Measurements from ENCODE around the gene RAD51D. TPM values are rescaled to one million over a fixed set of nuclear protein-coding genes. Genes with fewer than 3 reads are reported as not detected.

The RAD51D gene
- total RNA-seq, 2 donors from 2014 or later: 2.0 to 4.5 TPM

- Histone ChIP-seq H3K9me3 (no peaks in the 10 kb centered on the region), H3K4me1 (peaks cover 0 to 13% of the 10 kb centered on the region in 2 donors), H3K4me3 (no peak overlapping the region), H3K27ac (no peak overlapping the region), H3K27me3 (no peaks in the 10 kb centered on the region), H3K36me3 (no peaks in the 10 kb centered on the region)
- TF ChIP-seq, protein P1, sequence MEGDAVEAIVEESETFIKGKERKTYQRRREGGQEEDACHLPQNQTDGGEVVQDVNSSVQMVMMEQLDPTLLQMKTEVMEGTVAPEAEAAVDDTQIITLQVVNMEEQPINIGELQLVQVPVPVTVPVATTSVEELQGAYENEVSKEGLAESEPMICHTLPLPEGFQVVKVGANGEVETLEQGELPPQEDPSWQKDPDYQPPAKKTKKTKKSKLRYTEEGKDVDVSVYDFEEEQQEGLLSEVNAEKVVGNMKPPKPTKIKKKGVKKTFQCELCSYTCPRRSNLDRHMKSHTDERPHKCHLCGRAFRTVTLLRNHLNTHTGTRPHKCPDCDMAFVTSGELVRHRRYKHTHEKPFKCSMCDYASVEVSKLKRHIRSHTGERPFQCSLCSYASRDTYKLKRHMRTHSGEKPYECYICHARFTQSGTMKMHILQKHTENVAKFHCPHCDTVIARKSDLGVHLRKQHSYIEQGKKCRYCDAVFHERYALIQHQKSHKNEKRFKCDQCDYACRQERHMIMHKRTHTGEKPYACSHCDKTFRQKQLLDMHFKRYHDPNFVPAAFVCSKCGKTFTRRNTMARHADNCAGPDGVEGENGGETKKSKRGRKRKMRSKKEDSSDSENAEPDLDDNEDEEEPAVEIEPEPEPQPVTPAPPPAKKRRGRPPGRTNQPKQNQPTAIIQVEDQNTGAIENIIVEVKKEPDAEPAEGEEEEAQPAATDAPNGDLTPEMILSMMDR (IDR thresholded peaks at IDR 0.05): no peak
- DNase-seq (ENCODE audit: low spot score): no peak
Observed at GRCh38 chr17:35056013-35056412, 63.6 kb downstream of the RAD51D start.

DNA sequence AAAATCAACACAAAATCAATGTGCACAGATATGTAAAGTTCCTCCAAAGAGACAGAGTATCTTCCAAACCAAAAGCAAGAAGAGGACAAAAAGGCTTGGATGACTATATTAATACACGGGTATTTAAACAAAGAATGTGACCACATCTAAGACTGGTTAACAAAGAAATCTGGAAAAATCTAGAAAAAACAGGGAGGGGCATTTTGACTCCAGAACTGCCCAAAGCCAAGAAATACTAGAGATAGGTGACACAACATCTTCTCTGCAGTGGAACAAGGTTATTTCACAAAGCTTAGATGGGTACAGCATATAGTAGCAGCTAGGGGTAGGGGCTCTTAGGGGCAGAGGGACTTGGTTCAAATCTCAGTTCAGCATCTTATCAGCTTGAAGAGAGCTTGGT is 66.5 kb downstream of the RAD51D start:
- Histone ChIP-seq H3K27me3 (no peaks in the 10 kb centered on the region), H3K36me3 (no peaks in the 10 kb centered on the region), H3K4me1 (peaks cover 0 to 22% of the 10 kb centered on the region in 2 donors), H3K9me3 (no peaks in the 10 kb centered on the region), H3K4me3 (no peak overlapping the region), H3K27ac (no peak overlapping the region)
- DNase-seq (ENCODE audit: low spot score): no peak
- TF ChIP-seq, protein P1 (IDR thresholded peaks at IDR 0.05): no peak

DNA sequence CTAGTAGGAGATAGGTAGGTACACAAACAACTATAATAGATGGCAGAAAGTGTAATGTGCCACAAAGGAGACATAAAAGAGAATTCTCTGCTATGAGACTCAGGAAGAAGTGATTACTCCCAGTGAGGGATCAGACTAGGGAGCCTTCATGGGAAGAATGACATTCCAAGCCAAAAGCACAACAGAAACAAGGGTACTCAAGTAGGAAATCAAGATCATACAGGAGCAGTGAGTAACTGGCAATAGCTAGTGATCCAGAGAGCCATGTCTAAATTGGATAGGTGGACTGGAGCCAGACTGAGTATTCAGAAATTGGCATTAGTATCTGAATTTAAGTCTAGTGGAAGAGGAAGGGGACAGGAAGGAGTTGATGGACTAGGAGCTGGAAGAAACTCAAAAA is 66.9 kb downstream of the RAD51D start:
- no peak overlapping the region for H3K27ac ChIP-seq
- H3K4me3 ChIP-seq: no peak overlapping the region
- no peaks in the 10 kb centered on the region for H3K36me3 ChIP-seq
- TF ChIP-seq, protein P1 (IDR thresholded peaks at IDR 0.05): no peak
- H3K9me3 ChIP-seq: no peaks in the 10 kb centered on the region
- DNase-seq (ENCODE audit: low spot score): no peak
- no peaks in the 10 kb centered on the region for H3K27me3 ChIP-seq
- H3K4me1 ChIP-seq: peaks cover 0 to 22% of the 10 kb centered on the region in 2 donors

DNA sequence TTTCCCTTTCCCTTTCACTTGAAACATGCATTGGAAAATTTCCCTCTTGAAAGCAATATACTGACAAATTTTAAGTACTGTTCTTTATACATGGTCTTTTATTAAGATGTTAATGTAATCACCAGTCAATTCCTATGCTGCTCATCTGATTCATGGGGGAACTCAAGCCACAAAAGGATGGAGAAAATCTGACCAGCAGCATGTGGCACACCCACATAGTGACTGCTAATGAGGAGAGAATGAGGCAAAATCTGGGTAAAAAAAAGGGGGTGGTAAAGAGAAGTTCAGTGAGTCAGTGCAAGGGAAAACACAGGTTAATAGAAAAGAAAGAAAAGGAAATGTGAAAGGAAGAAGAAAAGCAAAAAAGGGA is 67.4 kb downstream of the RAD51D start:
- peak overlapping the region; percentile 11 to 41 for H3K27ac ChIP-seq
- no peak for DNase-seq (ENCODE audit: low spot score)
- H3K36me3 ChIP-seq: no peaks in the 10 kb centered on the region
- H3K27me3 ChIP-seq: no peaks in the 10 kb centered on the region
- peaks cover 0 to 22% of the 10 kb centered on the region in 2 donors for H3K4me1 ChIP-seq
- no peak overlapping the region for H3K4me3 ChIP-seq
- TF ChIP-seq, protein P1 (IDR thresholded peaks at IDR 0.05): no peak
- no peaks in the 10 kb centered on the region for H3K9me3 ChIP-seq

GRCh38 chr17:35051579-35052240 is 68.0 kb downstream of the RAD51D start:
- Histone ChIP-seq H3K4me1 (peaks cover 0 to 22% of the 10 kb centered on the region in 2 donors), H3K27ac (peak overlapping the region; percentile 11 to 41), H3K9me3 (no peaks in the 10 kb centered on the region), H3K36me3 (no peaks in the 10 kb centered on the region), H3K27me3 (no peaks in the 10 kb centered on the region), H3K4me3 (no peak overlapping the region)
- DNase-seq (ENCODE audit: low spot score): no peak
- TF ChIP-seq, protein P1 (IDR thresholded peaks at IDR 0.05): no peak

DNA sequence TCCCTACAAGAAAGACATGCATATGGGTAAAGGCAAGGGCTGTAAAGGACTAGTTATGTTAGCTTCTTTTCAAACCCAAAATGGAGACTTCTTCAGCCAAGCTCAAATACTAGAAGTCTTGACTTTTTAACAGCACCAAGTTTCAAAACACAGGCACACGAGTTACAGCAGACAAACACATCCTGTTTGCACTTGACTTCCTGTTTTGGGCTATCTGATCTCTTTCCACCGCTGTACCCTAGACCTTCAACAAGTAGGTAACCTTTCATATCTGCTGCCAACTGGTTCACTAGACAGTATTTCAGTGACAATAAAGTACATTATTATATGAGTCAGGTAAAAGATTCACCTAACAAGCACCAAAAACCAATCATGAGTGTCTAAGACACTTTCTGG is 68.5 kb downstream of the RAD51D start:
- TF ChIP-seq, protein P1 (IDR thresholded peaks at IDR 0.05): no peak
- DNase-seq (ENCODE audit: low spot score): no peak
- Histone ChIP-seq H3K4me3 (no peak overlapping the region), H3K9me3 (no peaks in the 10 kb centered on the region), H3K27me3 (no peaks in the 10 kb centered on the region), H3K27ac (peak overlapping the region; percentile 11 to 41), H3K4me1 (peaks cover 0 to 22% of the 10 kb centered on the region in 2 donors), H3K36me3 (no peaks in the 10 kb centered on the region)
